PC-3 (cell line): ENCODE data around the gene ZNF385B. TPM values are rescaled to one million over a fixed set of nuclear protein-coding genes. Genes with fewer than 3 reads are reported as not detected.

Experiments
- ATAC-seq: fragments of 200-7000 bp; cut with Tn5 transposase; 2 replicates; pipeline ENCODE4 v1.9.1; 2020; ENCODE audit warnings: mild to moderate bottlenecking, moderate library complexity
- BruUV-seq: library from RNA; stranded (reverse); fragments of 400-500 nt; replicated peaks from 2 replicates; lab custom pipeline; 2021; lab: Mats Ljungman, UMichigan
- CTCF ChIA-PET: fragments of 300-600 bp; sonication (Branson Sonifier 250); formaldehyde crosslinking; loops from one replicate; lab custom pipeline; 2022; ENCODE audit warnings: antibody characterized with exemption; lab: Charles Lee
- POLR2A ChIA-PET: fragments of 300-600 bp; sonication (Branson Sonifier 250); formaldehyde crosslinking; loops from one replicate; lab custom pipeline; 2022; ENCODE audit warnings: antibody characterized with exemption; ENCODE audit not compliant: unreplicated experiment; lab: Charles Lee
- DNase-seq: peaks from one replicate; pipeline ENCODE4 v3.0.0-alpha.2; 2015
- H2AFZ ChIP-seq: fragments of 300-600 bp; sonication (generic); 2 replicates; pipeline ENCODE4 v1.6.0; 2016; ENCODE audit warnings: antibody characterized with exemption, low read length
- H3F3A ChIP-seq: fragments of 300-600 bp; sonication (generic); one replicate; pipeline ENCODE4 v1.6.0; 2017; ENCODE audit warnings: antibody characterized with exemption, low read length, control low read depth, mild to moderate bottlenecking; ENCODE audit not compliant: unreplicated experiment
- H3K27ac ChIP-seq: fragments of 300-600 bp; sonication (generic); 2 replicates; pipeline ENCODE4 v1.5.1; 2016; ENCODE audit warnings: mild to moderate bottlenecking, low read length
- H3K27me3 ChIP-seq: fragments of 300-600 bp; sonication (generic); 2 replicates; pipeline ENCODE4 v1.6.1; 2016; ENCODE audit warnings: low read length, mixed read lengths
- H3K36me3 ChIP-seq: fragments of 300-600 bp; sonication (generic); 2 replicates; pipeline ENCODE4 v1.6.1; 2016; ENCODE audit warnings: low read depth, mixed run types, low read length, mixed read lengths
- H3K4me1 ChIP-seq: fragments of 300-600 bp; sonication (generic); 2 replicates; pipeline ENCODE4 v1.5.1; 2016; ENCODE audit warnings: low read length; ENCODE audit not compliant: insufficient read depth
- H3K4me2 ChIP-seq: fragments of 300-600 bp; sonication (generic); 2 replicates; pipeline ENCODE4 v1.6.0; 2016; ENCODE audit warnings: low read length
- H3K4me3 ChIP-seq: fragments of 300-600 bp; sonication (generic); 2 replicates; pipeline ENCODE4 v1.5.1; 2016; ENCODE audit warnings: mild to moderate bottlenecking, low read length, mixed read lengths
- H3K79me2 ChIP-seq: fragments of 300-600 bp; sonication (generic); 2 replicates; pipeline ENCODE4 v1.6.1; 2017; ENCODE audit warnings: low read length, mixed read lengths
- H3K9ac ChIP-seq: fragments of 300-600 bp; sonication (generic); 2 replicates; pipeline ENCODE4 v1.6.0; 2016; ENCODE audit warnings: mild to moderate bottlenecking, low read length
- H3K9me2 ChIP-seq: fragments of 300-600 bp; sonication (generic); replicated peaks from 2 replicates; pipeline ENCODE4 v1.6.1; 2016; ENCODE audit warnings: mixed run types, low read length, mixed read lengths
- H3K9me3 ChIP-seq: fragments of 300-600 bp; sonication (generic); 2 replicates; pipeline ENCODE4 v1.6.1; 2016; ENCODE audit warnings: low read length, mixed read lengths
- H4K20me1 ChIP-seq: fragments of 300-600 bp; sonication (generic); 2 replicates; pipeline ENCODE4 v1.6.1; 2016; ENCODE audit warnings: low read length, mixed read lengths
- CTCF ChIP-seq: fragments of 300-600 bp; sonication (generic); conservative IDR thresholded peaks from 2 replicates; pipeline ENCODE4 v1.5.1; 2017; ENCODE audit warnings: antibody characterized with exemption, low read depth, mild to moderate bottlenecking, low read length
- EZH2 ChIP-seq: fragments of 300-600 bp; sonication (generic); IDR thresholded peaks from one replicate; pipeline ENCODE4 v1.6.1; 2017; ENCODE audit warnings: antibody characterized with exemption, mild to moderate bottlenecking, low read length; ENCODE audit not compliant: unreplicated experiment
- EZH2phosphoT487 ChIP-seq: fragments of 300-600 bp; sonication (generic); IDR thresholded peaks from 2 replicates; pipeline ENCODE4 v1.6.1; 2018; ENCODE audit warnings: mild to moderate bottlenecking, antibody characterized with exemption, low read length, borderline replicate concordance
- intact Hi-C: fragments of 100-400 bp; cut with micrococcal nuclease; formaldehyde crosslinking; loops from 2 replicates; pipeline ENCODE4 v1.9.0; 2023
- total RNA-seq: library from RNA; depleted of rRNA; stranded (reverse); fragments of >200 nt; gene quantifications from 2 replicates; pipeline ENCODE4 v1.2.3, GENCODE V29; 2014

Gene ZNF385B
- total RNA-seq, 1 experiment from 2014 or later = 2.4 TPM

GRCh38 chr2:179528576-179529069, 332.8 kb downstream of the ZNF385B start:
- Histone ChIP-seq H3K4me3 (no peak overlapping the region), H3F3A (no peaks in the 10 kb centered on the region), H2AFZ (no peak overlapping the region), H3K79me2 (no peaks in the 10 kb centered on the region), H3K9me2 (no peaks in the 10 kb centered on the region), H3K36me3 (no peaks in the 10 kb centered on the region), H3K9ac (no peak overlapping the region), H3K9me3 (no peaks in the 10 kb centered on the region), H3K4me2 (no peak overlapping the region), H3K27me3 (no peaks in the 10 kb centered on the region), H3K4me1 (no peaks in the 10 kb centered on the region), H4K20me1 (no peaks in the 10 kb centered on the region), H3K27ac (no peak overlapping the region)
- ChIA-PET POLR2A (no interaction called here), CTCF (no interaction called here)
- TF ChIP-seq EZH2 = no peak
- TF ChIP-seq CTCF = no peak
- no peak for TF ChIP-seq EZH2phosphoT487
- intact Hi-C loops = no loop called here
- DNase-seq (no peak), ATAC-seq (no peak)
- no TSS peak for BruUV-seq

GRCh38 chr2:179525340-179525739, 336.1 kb downstream of the ZNF385B start:
- no peaks in the 10 kb centered on the region for H3K4me1 ChIP-seq
- H2AFZ ChIP-seq = no peak overlapping the region
- H3K27me3 ChIP-seq = no peaks in the 10 kb centered on the region
- H3K4me3 ChIP-seq = no peak overlapping the region
- no peaks in the 10 kb centered on the region for H3K36me3 ChIP-seq
- no peak for DNase-seq
- TF ChIP-seq EZH2phosphoT487 = no peak
- TF ChIP-seq EZH2 = no peak
- TF ChIP-seq CTCF = no peak
- no peak overlapping the region for H3K9ac ChIP-seq
- ChIA-PET POLR2A (no interaction called here), CTCF (no interaction called here)
- H3K9me2 ChIP-seq = no peaks in the 10 kb centered on the region
- no peaks in the 10 kb centered on the region for H4K20me1 ChIP-seq
- no TSS peak for BruUV-seq
- intact Hi-C loops = no loop called here
- no peak overlapping the region for H3K27ac ChIP-seq
- H3K9me3 ChIP-seq = no peaks in the 10 kb centered on the region
- no peaks in the 10 kb centered on the region for H3K79me2 ChIP-seq
- no peaks in the 10 kb centered on the region for H3F3A ChIP-seq
- no peak overlapping the region for H3K4me2 ChIP-seq
- ATAC-seq = no peak

GRCh38 chr2:179524809-179525339, 336.5 kb downstream of the ZNF385B start:
- ATAC-seq (no peak), DNase-seq (no peak)
- no peaks in the 10 kb centered on the region for H3F3A ChIP-seq
- no peak overlapping the region for H3K9ac ChIP-seq
- no peaks in the 10 kb centered on the region for H3K79me2 ChIP-seq
- CTCF ChIA-PET = no interaction called here
- H3K9me2 ChIP-seq = no peaks in the 10 kb centered on the region
- no peaks in the 10 kb centered on the region for H4K20me1 ChIP-seq
- no peak overlapping the region for H3K27ac ChIP-seq
- no peaks in the 10 kb centered on the region for H3K9me3 ChIP-seq
- H3K4me3 ChIP-seq = no peak overlapping the region
- TF ChIP-seq CTCF (no peak), EZH2 (no peak), EZH2phosphoT487 (no peak)
- H3K36me3 ChIP-seq = no peaks in the 10 kb centered on the region
- no peak overlapping the region for H2AFZ ChIP-seq
- no peak overlapping the region for H3K4me2 ChIP-seq
- no peaks in the 10 kb centered on the region for H3K27me3 ChIP-seq
- intact Hi-C loops = no loop called here
- BruUV-seq = no TSS peak
- H3K4me1 ChIP-seq = no peaks in the 10 kb centered on the region
- POLR2A ChIA-PET = no interaction called here
